Osteoblast (primary cell): Measurements from ENCODE around the gene RIPOR1. TPM values are rescaled to one million over a fixed set of nuclear protein-coding genes. Genes with fewer than 3 reads are reported as not detected.
"Not testable (repeated sequence)": the region's sequence is repeated elsewhere in the genome, so short reads cannot be mapped to it uniquely, and the experiment has no call there.

Source experiments
- DNase-seq: peaks from one replicate; pipeline ENCODE4 v3.0.0; 2011; ENCODE audit warnings: low spot score, mixed read lengths; ENCODE audit not compliant: insufficient read length; ENCODE audit errors: missing footprints
- H2AFZ ChIP-seq: 2 replicates; pipeline ENCODE4 v1.6.0; 2011; ENCODE audit warnings: mild to moderate bottlenecking, low read length
- H3K27ac ChIP-seq: 2 replicates; pipeline ENCODE4 v1.5.1; 2011; ENCODE audit warnings: mild to moderate bottlenecking, low read depth, low read length, moderate library complexity
- H3K27me3 ChIP-seq: 2 replicates; pipeline ENCODE4 v1.6.0; 2012; ENCODE audit warnings: mild to moderate bottlenecking, control low read depth, inconsistent platforms, low read length, moderate library complexity; ENCODE audit not compliant: insufficient read depth
- H3K36me3 ChIP-seq: 2 replicates; pipeline ENCODE4 v1.5.1; 2011; ENCODE audit warnings: mild to moderate bottlenecking, low read length, control low read depth, moderate library complexity; ENCODE audit not compliant: insufficient read depth
- H3K4me1 ChIP-seq: 2 replicates; pipeline ENCODE4 v1.5.1; 2011; ENCODE audit warnings: mild to moderate bottlenecking, low read length, control low read depth, moderate library complexity; ENCODE audit not compliant: insufficient read depth
- H3K4me2 ChIP-seq: 2 replicates; pipeline ENCODE4 v1.6.0; 2011; ENCODE audit warnings: mild to moderate bottlenecking, low read length; ENCODE audit not compliant: insufficient read depth
- H3K4me3 ChIP-seq: fragments of 200-600 bp; sonication (generic); 3 replicates; pipeline ENCODE4 v1.5.1; 2012; ENCODE audit warnings: mild to moderate bottlenecking, low read length, inconsistent platforms; ENCODE audit not compliant: insufficient read depth
- H3K79me2 ChIP-seq: 2 replicates; pipeline ENCODE4 v1.6.0; 2012; ENCODE audit warnings: mild to moderate bottlenecking, low read length, control low read depth, inconsistent platforms; ENCODE audit not compliant: insufficient read depth
- H3K9me3 ChIP-seq: 2 replicates; pipeline ENCODE4 v1.5.1; 2011; ENCODE audit warnings: low read depth, low read length, control low read depth
- H4K20me1 ChIP-seq: 2 replicates; pipeline ENCODE4 v1.6.0; 2012; ENCODE audit warnings: mild to moderate bottlenecking, low read length, control low read depth; ENCODE audit not compliant: insufficient read depth
- CTCF ChIP-seq: IDR thresholded peaks from 2 replicates; pipeline ENCODE4 v1.5.1; 2011; ENCODE audit warnings: mild to moderate bottlenecking, low read depth, low read length, moderate library complexity; ENCODE audit errors: extremely low read depth
- total RNA-seq: library from RNA; depleted of rRNA; stranded (reverse); fragments of >200 nt; gene quantifications from 2 replicates; pipeline ENCODE4 v1.2.3, GENCODE V29; 2012

The RIPOR1 gene
- total RNA-seq, 1 donor: 36.6 TPM

DNA sequence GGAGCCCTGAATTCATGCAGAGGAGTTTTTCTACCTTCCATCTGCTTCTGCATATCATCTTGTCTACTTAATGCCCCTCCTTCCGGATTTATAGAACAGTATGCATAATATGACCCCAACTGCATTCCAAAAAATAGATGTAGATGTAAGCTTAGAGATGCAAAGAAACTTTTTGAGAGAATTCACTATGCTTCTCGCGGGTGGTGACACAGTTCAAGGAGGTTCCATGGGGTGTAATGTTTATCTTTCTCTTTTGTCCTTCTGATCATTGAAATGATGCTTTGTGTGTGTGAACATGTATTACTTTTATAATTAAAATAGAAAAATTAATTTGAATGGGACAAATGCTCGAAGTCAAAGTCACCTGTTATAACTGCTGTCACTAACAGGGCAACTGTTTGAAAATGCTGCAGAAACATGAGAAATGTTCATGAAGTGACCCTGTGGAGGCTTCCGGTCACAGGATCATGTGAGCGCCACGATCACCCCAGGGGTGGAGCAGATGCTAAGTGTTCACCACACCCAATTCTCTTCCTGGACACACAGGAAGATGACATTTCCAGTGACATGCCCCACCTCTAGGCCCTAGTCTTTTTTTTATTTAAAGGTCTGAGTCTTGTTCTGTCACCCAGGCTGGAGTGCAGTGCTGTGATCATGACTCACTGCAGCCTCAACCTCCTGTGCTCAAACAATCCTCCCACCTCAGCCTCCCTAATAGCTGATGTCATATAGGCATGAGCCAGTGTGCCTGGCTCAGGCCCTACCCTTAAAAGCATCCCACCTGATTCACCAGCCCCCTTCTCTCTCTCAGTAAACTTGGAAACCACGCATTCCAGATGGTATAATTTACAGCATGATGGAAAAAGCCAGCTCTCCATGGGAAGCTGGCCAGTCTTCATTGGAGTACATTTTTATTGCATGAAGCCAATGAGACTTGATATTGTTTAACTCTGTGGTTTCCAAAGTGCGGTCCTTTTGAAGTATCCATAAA, 24.3 kb upstream of the RIPOR1 start:
- TF ChIP-seq CTCF: no peak
- Histone ChIP-seq H3K9me3 (no peaks in the 10 kb centered on the region), H3K36me3 (no peaks in the 10 kb centered on the region), H3K4me2 (no peak overlapping the region), H3K27me3 (no peaks in the 10 kb centered on the region), H3K27ac (no peak overlapping the region), H3K4me3 (no peak overlapping the region), H2AFZ (no peak overlapping the region), H3K79me2 (no peaks in the 10 kb centered on the region), H3K4me1 (peaks cover 2% of the 10 kb centered on the region), H4K20me1 (no peaks in the 10 kb centered on the region)
- DNase-seq: no peak

DNA sequence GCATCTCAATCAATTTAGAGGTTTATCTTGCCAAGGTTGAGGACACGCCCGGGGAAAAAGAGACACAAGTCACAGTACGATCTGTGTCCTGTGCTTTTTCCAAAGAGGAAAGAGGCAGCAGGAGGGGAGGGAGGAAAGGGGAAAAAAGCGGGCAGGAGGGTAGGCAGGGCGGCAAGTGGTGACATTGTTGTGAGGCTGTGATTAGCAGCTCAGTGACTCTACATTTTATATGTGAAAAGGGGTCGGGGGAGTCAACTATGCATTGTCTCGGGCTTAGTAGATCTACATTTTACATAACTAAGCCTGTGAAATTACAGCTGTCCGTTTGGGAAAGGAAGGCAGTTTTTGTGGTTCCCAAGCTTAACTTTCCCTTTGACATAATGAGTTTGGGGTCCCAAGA, 22.2 kb upstream of the RIPOR1 start:
- no peak overlapping the region for H3K27ac ChIP-seq
- no peak overlapping the region for H2AFZ ChIP-seq
- H3K4me1 ChIP-seq: no peaks in the 10 kb centered on the region
- H3K9me3 ChIP-seq: no peaks in the 10 kb centered on the region
- no peak for DNase-seq
- no peaks in the 10 kb centered on the region for H3K79me2 ChIP-seq
- H3K36me3 ChIP-seq: no peaks in the 10 kb centered on the region
- no peaks in the 10 kb centered on the region for H3K27me3 ChIP-seq
- H3K4me3 ChIP-seq: no peak overlapping the region
- no peak for TF ChIP-seq CTCF
- no peak overlapping the region for H3K4me2 ChIP-seq
- H4K20me1 ChIP-seq: no peaks in the 10 kb centered on the region

DNA sequence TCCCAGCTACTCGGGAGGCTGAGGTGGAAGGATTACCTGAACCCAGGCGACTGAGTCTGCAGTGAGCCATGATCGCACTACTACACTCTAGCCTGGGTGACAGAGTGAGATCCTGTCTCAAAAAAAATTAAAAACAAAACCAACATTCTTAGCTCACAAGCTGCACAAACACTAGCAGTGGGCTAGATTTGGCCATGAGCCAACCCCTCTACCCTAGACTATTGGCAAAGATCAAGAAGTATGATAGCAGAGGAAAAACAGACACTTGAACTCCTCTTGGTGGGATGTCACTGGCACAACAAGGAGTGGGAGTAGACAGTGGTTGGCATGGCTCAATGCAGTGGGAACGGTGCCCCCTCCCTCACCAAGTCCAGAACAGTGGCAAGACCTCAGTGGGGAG, 19.6 kb upstream of the RIPOR1 start:
- Histone ChIP-seq H3K27me3 (no peaks in the 10 kb centered on the region), H2AFZ (no peak overlapping the region), H3K36me3 (no peaks in the 10 kb centered on the region), H3K4me1 (no peaks in the 10 kb centered on the region), H3K4me2 (no peak overlapping the region), H4K20me1 (no peaks in the 10 kb centered on the region), H3K4me3 (no peak overlapping the region), H3K27ac (no peak overlapping the region), H3K9me3 (no peaks in the 10 kb centered on the region), H3K79me2 (no peaks in the 10 kb centered on the region)
- no peak for TF ChIP-seq CTCF
- peak; percentile 36 for DNase-seq

DNA sequence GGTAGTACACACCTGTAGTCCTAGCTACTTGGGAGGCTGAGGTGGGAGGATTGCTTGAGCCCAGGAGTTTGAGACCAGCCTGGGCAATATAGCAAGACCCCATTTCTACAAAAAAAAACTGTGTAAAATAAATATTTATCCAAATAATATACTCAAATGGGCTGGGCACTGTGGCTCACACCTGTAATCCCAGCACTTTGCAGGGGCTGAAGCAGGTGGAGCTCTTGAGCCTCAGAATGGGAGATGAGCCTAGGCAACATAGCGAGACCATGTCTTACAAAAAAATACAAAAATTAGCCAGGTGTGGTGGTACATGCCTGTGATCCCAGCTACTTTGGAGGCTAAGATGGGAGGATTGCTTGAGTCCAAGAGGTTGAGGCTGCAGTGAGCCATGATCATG, 14.7 kb upstream of the RIPOR1 start:
- not testable (repeated sequence) for H3K27ac ChIP-seq, H3K9me3 ChIP-seq, H4K20me1 ChIP-seq, DNase-seq, H3K4me3 ChIP-seq, H3K4me2 ChIP-seq, H3K79me2 ChIP-seq, H3K36me3 ChIP-seq, H3K27me3 ChIP-seq, H2AFZ ChIP-seq
- peaks cover 12% of the 10 kb centered on the region for H3K4me1 ChIP-seq
